Hematopoietic multipotent progenitor cell treated with erythropoietin and hydrocortisone succinate and interleukin-3 and kit ligand, for 4 days (in vitro differentiated cells): Measurements from ENCODE around the gene METRN.
"Not testable (repeated sequence)": the region's sequence is repeated elsewhere in the genome, so short reads cannot be mapped to it uniquely, and the experiment has no call there.

ENCODE experiments used
- DNase-seq: peaks from one replicate; pipeline ENCODE4 v3.0.0-alpha.2; 2015

The METRN gene

DNA sequence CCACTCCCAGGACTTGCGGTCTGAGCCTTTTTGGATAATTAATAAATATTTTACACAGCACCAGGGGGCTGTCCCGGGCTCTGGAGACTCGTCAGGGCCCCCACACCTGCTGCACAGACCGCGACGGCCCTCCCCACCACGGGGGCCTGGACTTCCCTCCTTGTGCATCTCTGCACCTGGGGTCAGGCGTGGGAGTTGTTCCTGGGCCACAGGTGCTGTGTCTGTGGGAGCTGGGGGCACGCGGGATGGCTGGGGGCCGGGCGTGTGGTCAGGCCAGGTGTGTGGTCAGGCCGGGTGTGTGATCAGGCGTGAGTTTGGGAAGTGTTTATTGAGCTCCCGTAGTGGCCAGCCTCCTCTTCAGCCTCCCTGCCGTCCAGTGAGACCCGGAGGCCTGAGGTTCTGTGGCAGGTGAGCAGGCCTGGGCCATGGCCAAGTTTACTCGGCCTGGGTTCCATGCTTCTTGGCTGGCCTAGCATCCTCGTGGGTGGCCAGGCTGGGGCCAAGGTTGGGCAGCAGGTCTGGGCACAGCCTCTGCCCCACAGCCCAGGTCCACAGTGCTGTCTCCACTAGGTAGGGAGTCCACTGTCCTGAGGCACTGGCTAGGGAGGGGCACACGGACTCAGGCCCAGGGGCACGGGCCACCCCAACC is 36.6 kb upstream of the METRN start:
- DNase-seq = no peak

DNA sequence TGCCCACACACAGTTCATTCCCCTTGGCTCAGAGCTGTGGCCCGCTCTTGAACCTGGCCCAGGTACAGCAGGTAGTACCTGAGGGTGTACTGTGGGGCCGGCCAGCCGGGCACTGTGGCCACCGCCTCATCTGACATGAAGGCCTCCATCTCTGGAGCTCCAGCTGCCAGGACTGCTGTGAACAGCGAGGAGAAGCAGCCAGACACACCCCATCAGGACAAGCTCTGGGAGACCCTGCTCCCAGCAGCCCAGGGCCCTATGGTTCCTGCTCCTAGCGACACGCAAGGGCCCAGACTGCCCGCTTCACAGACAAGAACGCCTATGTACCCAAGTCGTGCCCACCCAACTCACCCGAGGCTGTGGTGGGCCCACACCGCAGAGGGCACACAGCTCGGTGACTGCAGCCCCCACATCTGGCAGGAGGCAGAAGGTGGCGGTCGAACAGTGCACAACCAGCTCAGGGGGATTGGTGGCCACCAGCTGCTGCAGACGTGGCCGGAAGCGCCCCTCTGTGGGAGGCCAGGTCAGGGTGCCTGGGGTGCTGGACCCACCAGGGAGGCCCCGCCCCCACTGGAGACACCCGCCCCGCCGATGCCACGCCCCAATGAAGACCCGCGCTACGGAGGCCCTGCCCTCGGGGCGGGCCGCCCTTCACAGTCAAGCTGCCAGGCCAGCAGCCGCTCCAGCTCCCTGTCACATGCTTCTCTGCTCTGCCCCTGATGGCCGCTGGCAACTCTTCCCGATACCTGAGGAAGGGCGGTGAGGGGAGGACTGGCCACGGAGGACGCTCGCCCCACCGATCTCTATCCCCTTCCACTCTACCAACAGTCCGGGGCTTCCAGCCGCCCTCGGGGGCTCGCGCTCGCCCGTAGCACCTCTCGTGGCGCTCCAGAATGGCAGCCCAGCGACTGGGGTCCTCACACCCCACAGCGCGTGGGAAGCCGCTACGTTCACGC is 35.8 kb upstream of the METRN start:
- peak; percentile 90 for DNase-seq

- DNase-seq = peak; percentile 94
Observed at GRCh38 chr16:679814-680624, 34.9 kb upstream of the METRN start, which contains the start of gene STUB1. Gene STUB1 (plus strand): TSS chr16:680410. CDS start chr16:680526, 116 bp downstream.

DNA sequence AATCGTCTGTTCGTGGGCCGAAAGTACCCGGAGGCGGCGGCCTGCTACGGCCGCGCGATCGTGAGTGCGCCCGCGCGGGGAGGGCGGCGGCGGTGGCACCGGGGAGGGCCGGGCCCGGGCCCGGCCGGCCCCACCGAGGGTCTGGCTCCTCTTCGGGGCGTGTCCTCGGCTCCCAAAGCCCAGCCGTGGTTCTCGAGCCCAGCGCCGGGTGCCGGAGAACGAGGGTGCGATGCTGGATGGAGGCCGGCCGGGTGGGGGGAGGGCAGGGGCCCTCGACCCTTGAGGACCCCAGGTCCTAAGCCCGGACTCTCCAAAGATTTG is 34.3 kb upstream of the METRN start:
- no peak for DNase-seq

DNA sequence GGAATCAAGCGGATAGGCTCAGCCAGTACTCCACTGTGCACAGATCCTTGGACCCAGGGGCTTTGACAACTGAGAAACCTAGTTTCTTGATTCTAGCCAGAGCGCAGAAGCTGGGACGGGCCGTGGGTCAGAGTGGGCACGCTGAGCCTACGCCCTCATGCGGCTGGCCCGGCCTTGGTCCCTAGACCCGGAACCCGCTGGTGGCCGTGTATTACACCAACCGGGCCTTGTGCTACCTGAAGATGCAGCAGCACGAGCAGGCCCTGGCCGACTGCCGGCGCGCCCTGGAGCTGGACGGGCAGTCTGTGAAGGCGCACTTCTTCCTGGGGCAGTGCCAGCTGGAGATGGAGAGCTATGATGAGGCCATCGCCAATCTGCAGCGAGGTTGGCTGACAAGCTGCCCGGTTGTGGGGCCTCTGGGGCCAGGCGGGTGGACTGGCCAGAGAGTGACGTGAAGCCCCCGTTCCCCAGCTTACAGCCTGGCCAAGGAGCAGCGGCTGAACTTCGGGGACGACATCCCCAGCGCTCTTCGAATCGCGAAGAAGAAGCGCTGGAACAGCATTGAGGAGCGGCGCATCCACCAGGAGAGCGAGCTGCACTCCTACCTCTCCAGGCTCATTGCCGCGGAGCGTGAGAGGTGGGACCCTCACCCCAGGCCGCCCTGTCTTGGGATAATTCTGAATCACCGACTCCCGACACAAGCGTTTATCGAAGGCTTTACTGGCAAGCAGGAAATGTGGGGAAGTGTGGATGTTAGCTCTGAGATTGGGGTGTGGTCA is 33.8 kb upstream of the METRN start:
- peak; percentile 72 for DNase-seq

GRCh38 chr16:681746-682427 is 33.0 kb upstream of the METRN start:
- DNase-seq = no peak

DNA sequence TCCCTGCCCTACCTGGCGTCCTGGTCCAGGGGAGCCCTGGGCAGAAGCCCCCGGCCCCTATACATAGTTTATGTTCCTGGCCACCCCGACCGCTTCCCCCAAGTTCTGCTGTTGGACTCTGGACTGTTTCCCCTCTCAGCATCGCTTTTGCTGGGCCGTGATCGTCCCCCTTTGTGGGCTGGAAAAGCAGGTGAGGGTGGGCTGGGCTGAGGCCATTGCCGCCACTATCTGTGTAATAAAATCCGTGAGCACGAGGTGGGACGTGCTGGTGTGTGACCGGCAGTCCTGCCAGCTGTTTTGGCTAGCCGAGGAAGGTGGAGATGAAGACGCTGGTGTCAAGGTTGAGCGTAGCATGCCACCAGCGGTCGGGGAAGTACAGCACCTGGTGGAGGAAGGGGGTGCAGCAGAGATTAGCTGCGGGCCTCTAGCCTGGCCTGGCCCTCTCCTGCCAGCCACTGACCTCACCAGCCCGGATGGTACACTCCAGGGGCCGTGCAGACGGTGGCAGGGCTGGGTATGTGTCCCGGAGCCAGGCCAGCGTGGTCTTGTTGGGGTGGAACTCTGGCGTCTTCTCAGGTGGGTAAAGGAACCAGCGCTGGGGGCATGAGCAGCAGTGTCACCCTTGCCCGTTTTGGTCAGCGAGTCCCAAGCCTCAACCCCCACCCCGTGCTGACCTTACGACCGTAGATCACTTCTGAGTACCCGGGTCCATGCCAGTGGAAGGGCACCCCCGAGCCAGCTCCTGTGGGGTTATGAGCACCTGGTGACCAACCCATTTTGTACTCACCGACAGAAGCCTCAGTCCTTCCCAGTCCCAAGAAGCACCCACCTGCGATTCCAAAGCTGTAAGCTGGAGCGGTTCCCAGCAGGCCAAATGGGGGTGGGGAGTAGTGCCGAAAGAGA is 32.2 kb upstream of the METRN start:
- no peak for DNase-seq

DNA sequence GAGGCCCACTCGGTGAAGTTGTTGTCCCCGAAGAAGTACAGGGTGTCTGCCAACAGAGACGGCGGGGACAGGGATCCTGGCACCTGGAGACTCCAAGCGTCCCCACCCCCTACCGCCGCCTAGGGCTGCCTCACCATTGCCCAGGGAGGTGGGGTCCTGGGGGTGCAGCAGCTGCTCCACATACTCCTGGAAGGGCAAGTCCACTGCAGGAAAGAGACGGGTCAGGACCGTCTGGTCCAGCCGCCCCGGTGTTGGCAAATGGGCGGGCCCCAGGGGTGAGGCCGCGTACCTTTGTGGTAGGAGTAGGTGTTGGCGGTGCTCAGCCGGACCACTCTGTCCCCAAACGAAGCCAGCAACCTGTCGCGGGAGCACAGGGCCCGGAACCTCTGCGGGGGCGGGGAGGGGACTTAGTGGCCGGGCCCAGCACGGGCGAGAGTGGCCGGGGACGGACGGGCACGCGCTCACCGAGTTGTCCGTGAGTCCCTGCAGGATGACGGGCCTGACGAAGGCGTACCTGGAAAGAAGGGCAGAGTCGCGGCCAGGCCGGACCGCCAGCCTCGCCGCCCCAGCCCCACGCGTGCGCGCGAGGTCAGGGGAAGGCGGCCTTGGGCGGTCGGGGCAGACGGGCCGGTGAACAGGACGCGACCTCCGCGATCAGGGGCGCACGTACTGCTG is 31.4 kb upstream of the METRN start:
- DNase-seq = peak; percentile 44

- peak; percentile 99 for DNase-seq
Observed at GRCh38 chr16:684071-684794, 30.7 kb upstream of the METRN start, which contains the start of gene JMJD8. Gene JMJD8 (minus strand): TSS chr16:684334. CDS start chr16:684319, 15 bp downstream.

DNA sequence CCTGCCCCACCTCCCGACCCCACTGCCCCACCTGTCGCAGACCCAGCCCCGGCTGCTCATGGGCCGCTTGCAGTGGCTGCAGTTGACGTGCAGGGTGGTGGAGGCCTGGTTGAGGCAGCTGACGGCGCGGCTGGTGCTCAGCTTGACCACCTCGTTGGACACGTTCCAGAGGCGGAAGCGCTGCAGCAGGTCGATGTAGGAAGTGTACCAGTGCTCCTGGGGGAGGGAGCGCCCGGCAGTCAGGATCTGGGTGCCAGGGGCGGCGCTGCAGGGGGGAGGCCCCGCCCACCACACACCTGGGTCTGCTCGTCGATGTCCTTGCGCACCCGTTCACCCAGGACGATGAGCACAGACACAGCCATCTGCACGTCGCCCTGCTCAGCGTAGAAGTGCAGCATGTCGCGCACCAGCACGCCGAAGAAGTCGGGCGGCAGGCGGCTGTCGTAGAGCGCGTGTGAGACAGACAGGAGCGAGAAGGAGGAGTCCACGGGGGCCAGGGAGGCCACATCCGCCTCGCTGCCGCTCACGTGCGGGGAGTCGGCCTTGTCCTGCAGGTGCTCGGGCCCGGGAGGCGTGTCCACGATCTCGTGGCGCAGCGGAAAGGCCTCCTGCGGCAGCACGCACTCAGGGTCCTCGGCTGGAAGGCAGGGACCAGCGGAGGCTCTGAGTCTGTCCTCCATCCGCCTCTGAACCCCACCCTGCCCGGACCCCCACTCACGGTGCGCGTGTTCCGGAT is 29.8 kb upstream of the METRN start:
- no peak for DNase-seq

- DNase-seq = peak; percentile 68
Observed at GRCh38 chr16:685967-686366, 29.0 kb upstream of the METRN start.

GRCh38 chr16:686459-687260 is 28.3 kb upstream of the METRN start:
- DNase-seq = no peak

DNA sequence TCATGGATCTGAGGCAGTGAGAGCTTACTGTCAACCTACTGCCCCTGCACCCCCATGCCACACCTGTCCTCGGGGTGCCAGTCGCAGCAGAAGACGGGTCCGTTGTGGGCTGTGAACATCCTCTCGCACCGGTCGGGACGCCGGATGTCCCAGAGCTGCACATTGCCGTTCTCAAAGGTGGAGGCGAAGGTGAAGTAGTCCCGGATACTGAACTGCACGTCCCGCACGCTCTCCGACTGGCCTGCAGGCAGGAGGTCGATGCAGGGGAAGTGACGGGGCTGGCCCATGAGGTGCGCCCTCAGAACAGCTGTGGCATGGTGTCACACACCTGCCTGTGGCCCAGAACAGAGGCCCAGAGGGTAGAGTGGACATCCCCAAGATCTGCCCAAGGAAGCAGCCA is 27.4 kb upstream of the METRN start:
- DNase-seq = no peak

DNA sequence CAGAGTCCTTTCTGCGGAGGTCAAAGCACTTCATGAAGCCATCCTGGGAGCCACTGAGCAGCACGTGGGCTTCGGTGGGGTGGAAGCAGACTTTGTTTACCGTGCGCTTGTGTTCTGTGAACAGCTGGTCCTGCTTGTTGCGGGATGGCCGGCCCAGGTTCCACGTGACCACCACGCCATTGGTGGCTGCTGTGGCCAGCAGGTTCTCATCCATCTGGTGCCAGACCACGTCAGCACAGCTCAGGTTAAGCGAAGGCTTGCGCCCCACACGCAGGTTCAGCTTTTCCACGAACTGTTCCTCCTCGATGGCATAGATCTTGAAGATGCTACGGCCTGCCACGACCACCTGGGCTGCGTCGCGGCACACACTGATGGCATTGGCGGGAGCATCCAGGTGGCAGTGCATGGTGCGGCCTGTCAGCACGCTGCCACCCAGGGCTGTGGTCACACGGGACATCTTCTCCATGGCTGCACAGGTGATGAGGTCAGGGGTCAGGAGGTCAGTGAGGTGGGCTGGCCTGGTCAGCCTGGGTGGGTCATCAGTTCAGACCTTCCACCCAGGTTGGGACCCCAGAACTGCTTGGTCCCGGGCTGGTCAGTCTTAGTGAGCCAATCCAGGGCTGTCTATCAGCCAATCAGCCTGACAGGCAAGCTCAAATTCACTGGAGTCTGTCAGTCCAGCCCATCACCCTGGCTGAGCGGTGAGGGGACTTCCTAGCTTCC is 25.6 kb upstream of the METRN start:
- DNase-seq = no peak

DNA sequence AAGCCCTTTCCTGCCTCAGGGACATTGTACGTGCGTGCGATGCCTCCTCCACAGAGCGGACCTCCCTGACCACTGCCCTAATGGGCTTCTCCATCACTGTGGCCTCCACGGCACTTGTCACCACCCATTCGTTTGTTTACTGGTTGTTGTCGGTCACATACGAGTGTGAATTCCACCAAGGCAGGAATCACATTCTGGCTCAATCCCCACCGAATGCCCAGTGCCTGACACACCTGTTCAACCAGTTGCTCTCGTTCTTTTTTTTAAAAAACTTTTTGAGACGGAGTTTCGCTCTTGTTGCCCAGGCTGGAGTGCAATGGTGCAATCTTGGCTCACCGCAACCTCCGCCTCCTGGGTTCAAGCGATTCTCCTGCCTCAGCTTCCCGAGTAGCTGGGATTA is 23.7 kb upstream of the METRN start:
- DNase-seq = not testable (repeated sequence)

- DNase-seq = no peak
Observed at GRCh38 chr16:692356-693108, 22.4 kb upstream of the METRN start.
